ENCODE measurements around the gene PACS1.

GRCh38 chr11:66288671-66289547 lies 218.8 kb downstream of the PACS1 start, which contains the start of gene YIF1A:
- TF ChIP-seq CTCF (conservative IDR thresholded peaks at IDR 0.05 in 1 of 2, IDR thresholded peaks at IDR 0.05 in 1 of 2; ENCODE audit: low read depth in 1 of 2, low read length in 2 of 2) (no peak), EZH2 (IDR thresholded peaks at IDR 0.05; ENCODE audit: low read length, missing control alignments) (no peak)

Data from fibroblast of lung (primary cell).